Heart right ventricle (tissue), 16 donors: Measurements from ENCODE around the gene PRPS2. TPM values are rescaled to one million over a fixed set of nuclear protein-coding genes. Genes with fewer than 3 reads are reported as not detected.

Source experiments
- ATAC-seq, 8 donors: fragments of 200-7000 bp; cut with Tn5 transposase; one replicate each; pipeline ENCODE4 v1.9.1; 2020; ENCODE audit warnings: mild to moderate bottlenecking in 8 of 8, moderate library complexity in 8 of 8, moderate number of reproducible peaks in 1 of 8
- DNase-seq, 2 donors: peaks; one replicate each; pipeline ENCODE4 v3.0.0-alpha.2; 2020
- H3K27ac ChIP-seq, 10 donors: fragments of 200-600 bp; sonication (generic) in 2 of 10; one replicate each; pipeline versions ENCODE4 v1.5.0 to v1.8.0; 2020 to 2022; ENCODE audit warnings: mild to moderate bottlenecking in 3 of 10
- H3K27me3 ChIP-seq, 7 donors: fragments of 200-600 bp; one replicate each; pipeline ENCODE4 v1.8.0; 2021 to 2022; ENCODE audit warnings: mild to moderate bottlenecking in 2 of 7
- H3K36me3 ChIP-seq, 9 donors: fragments of 200-600 bp; sonication (generic) in 1 of 9; one replicate each; pipeline versions ENCODE4 v1.5.0 to v1.8.0; 2020 to 2022; ENCODE audit warnings: mild to moderate bottlenecking in 2 of 9
- H3K4me1 ChIP-seq, 9 donors: fragments of 200-600 bp; sonication (generic) in 1 of 9; one replicate each; pipeline versions ENCODE4 v1.5.0 to v1.8.0; 2020 to 2022; ENCODE audit warnings: mild to moderate bottlenecking in 4 of 9
- H3K4me3 ChIP-seq, 10 donors: fragments of 200-600 bp; sonication (generic) in 2 of 10; one replicate each; pipeline versions ENCODE4 v1.5.0 to v1.8.0; 2020 to 2022; ENCODE audit warnings: mild to moderate bottlenecking in 7 of 10, moderate library complexity in 2 of 10
- H3K9me3 ChIP-seq, 11 donors: fragments of 200-600 bp in 10 of 11; sonication (generic) in 2 of 11; one replicate each; pipeline versions ENCODE4 v1.5.0 to v1.8.0; 2013 to 2022; ENCODE audit warnings: mild to moderate bottlenecking in 2 of 11, control low read depth in 1 of 11, moderate library complexity in 1 of 11
- whole genome bisulfite sequencing, 2 donors: extraction: QIAGEN DNeasy Blood & Tissue Kit; methylation state at CpG; one replicate each; pipeline ENCODE4 v1.1.7; 2013; ENCODE audit warnings: inconsistent platforms in 1 of 2; 5-methylcytosine and 5-hydroxymethylcytosine counted together
- intact Hi-C, 10 donors: fragments of 100-400 bp; cut with DNase I; formaldehyde crosslinking; loops; one replicate each; pipeline versions ENCODE4 v1.11.1 to v1.14.2; 2022
- polyA plus RNA-seq, 2 donors: library from polyadenylated mRNA; stranded (reverse); fragments of 200-250 nt; gene quantifications; one replicate each; pipeline ENCODE4 v1.2.3, GENCODE V29; 2013
- total RNA-seq, 10 donors: library from RNA; stranded (reverse); fragmentation: NEBNext Ultra II Directional in 3 of 10; extraction: Animal tissue kit (Norgen Biotek cat#: 25700) in 3 of 10; gene quantifications; one replicate each; pipeline versions ENCODE4 v1.2.1 to v1.2.4, GENCODE V29; 2021 to 2023
- TF ChIP-seq, protein P1 (sequence below), 9 donors: fragments of 200-600 bp; sonication (generic) in 2 of 9; IDR thresholded peaks; one replicate each; pipeline versions ENCODE4 v1.5.0 to v1.8.0; 2021 to 2022; ENCODE audit warnings: antibody characterized with exemption in 9 of 9, mild to moderate bottlenecking in 5 of 9, moderate library complexity in 1 of 9
- donor health status: Arrhythmogenic right ventricular cardiomyopathy.
- donor health status: ischemic (EF 13 %, LVEDD 7.1; RV severe dilation, severe dysfunction).
- donor health status: healthy with polysubstance abuse.
- donor health status: DM: no; HTN: yes; CAD: no.
- donor health status: DM: no; HTN: no; CAD: no.
- donor health status: ischemic (EF 25% LVEDD 6.9; RV normal size, moderate dysfunction).
- donor health status: ischemic (EF 25% LVEDD 5.7; RV mildly dilated, moderate dysfunction).
- donor health status: healthy.
- donor health status: DM: yes; HTN: yes; CAD: no.
- donor health status: Ischemic cardiomyopathy.
- donor health status: ischemic (EF 35%, LVEDD 5.7; RV mildly dilated, moderate dysfunction).
- donor health status: nonischemic (EF 11% LVEDD 7.7; RV severe dilation, severe dysfunction).
- donor health status: DM: yes; HTN: yes; CAD: no.
- donor health status: PGD.
- donor health status: ischemic (EF 29% LVEDD 5.4; RV normal size, mild dysfunction).
- donor health status: nonischemic (EF 23%, LVEDD 6.1; RV moderate dilation, normal function).

The PRPS2 gene
- total and polyA plus RNA-seq, 12 donors: 2.1 to 9.7 (median 3.6) TPM

- peaks cover 0 to 6% (median 0%) of the 10 kb centered on the region in 11 donors for H3K9me3 ChIP-seq
- H3K4me1 ChIP-seq: no peaks in the 10 kb centered on the region
- H3K27ac ChIP-seq: no peak overlapping the region
- peaks cover 0 to 7% (median 0%) of the 10 kb centered on the region in 9 donors for H3K36me3 ChIP-seq
- 95 to 97% methylated on average over 6 of the region's 6 CpGs for WGBS, 2 donors
- TF ChIP-seq, protein P1, sequence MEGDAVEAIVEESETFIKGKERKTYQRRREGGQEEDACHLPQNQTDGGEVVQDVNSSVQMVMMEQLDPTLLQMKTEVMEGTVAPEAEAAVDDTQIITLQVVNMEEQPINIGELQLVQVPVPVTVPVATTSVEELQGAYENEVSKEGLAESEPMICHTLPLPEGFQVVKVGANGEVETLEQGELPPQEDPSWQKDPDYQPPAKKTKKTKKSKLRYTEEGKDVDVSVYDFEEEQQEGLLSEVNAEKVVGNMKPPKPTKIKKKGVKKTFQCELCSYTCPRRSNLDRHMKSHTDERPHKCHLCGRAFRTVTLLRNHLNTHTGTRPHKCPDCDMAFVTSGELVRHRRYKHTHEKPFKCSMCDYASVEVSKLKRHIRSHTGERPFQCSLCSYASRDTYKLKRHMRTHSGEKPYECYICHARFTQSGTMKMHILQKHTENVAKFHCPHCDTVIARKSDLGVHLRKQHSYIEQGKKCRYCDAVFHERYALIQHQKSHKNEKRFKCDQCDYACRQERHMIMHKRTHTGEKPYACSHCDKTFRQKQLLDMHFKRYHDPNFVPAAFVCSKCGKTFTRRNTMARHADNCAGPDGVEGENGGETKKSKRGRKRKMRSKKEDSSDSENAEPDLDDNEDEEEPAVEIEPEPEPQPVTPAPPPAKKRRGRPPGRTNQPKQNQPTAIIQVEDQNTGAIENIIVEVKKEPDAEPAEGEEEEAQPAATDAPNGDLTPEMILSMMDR (IDR thresholded peaks at IDR 0.05): no peak
- intact Hi-C loops: no loop called here
- H3K4me3 ChIP-seq: no peak overlapping the region
- H3K27me3 ChIP-seq: peaks cover 0 to 32% (median 0%) of the 10 kb centered on the region in 7 donors
- DNase-seq (no peak), ATAC-seq (no peak)
These were observed 3.4 kb downstream of the PRPS2 start for GRCh38 chrX:12794654-12795053.

DNA sequence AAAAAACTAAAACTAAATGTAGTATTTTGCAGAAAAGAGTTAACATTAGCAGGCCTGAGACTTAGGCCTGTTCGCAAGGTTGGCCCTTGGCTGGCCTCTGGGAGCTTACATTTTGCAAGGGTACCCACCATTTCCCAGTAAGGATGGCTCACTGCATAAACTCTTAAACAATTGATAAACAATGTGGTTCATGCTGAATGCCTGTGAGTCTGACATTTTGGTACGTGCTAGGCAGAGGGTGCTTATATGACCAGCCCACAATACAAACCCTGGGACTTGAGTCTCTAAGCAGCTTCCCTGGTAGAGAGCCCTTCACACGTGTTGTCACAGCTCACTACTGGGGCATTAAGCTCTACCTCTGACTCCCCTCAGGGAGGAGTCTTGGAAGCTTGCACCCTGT lies 7.4 kb downstream of the PRPS2 start:
- H3K4me3 ChIP-seq: no peak overlapping the region
- no peak overlapping the region for H3K27ac ChIP-seq
- H3K9me3 ChIP-seq: peaks cover 0 to 6% (median 0%) of the 10 kb centered on the region in 11 donors
- DNase-seq (no peak), ATAC-seq (no peak)
- TF ChIP-seq, protein P1 (IDR thresholded peaks at IDR 0.05): no peak
- intact Hi-C loops: no loop called here
- H3K4me1 ChIP-seq: no peaks in the 10 kb centered on the region
- WGBS, 2 donors: 91 to 96% methylated on average over 3 of the region's 3 CpGs
- peaks cover 0 to 28% (median 0%) of the 10 kb centered on the region in 9 donors for H3K36me3 ChIP-seq
- H3K27me3 ChIP-seq: peaks cover 0 to 7% (median 0%) of the 10 kb centered on the region in 7 donors

DNA sequence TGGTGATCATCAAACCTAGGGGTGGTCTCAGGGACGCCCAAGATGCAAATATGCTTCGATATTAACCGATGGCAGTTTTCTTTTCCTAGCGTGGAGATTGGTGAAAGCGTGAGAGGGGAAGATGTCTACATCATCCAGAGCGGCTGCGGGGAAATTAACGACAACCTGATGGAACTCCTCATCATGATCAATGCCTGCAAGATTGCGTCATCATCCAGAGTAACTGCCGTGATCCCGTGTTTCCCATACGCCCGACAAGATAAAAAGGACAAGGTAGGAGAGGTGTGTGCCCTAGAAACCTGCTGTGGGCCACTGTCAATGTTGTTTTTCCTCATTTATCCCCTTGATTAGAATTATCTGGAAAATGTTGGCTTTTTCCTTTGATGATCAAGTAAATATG lies 7.9 kb downstream of the PRPS2 start:
- H3K4me3 ChIP-seq: no peak overlapping the region
- no peak overlapping the region for H3K27ac ChIP-seq

GRCh38 chrX:12802741-12803140 lies 11.5 kb downstream of the PRPS2 start:
- intact Hi-C loops: no loop called here
- H3K27ac ChIP-seq: no peak overlapping the region
- H3K4me3 ChIP-seq: no peak overlapping the region
- no peaks in the 10 kb centered on the region for H3K4me1 ChIP-seq
- no peak for DNase-seq
- H3K36me3 ChIP-seq: peaks cover 0 to 32% (median 0%) of the 10 kb centered on the region in 9 donors
- WGBS, 2 donors: 74% methylated on average over 5 of the region's 5 CpGs
- TF ChIP-seq, protein P1 (IDR thresholded peaks at IDR 0.05): no peak
- H3K27me3 ChIP-seq: peaks cover 0 to under 1% (median 0%) of the 10 kb centered on the region in 7 donors
- H3K9me3 ChIP-seq: no peaks in the 10 kb centered on the region
- ATAC-seq: no peak

More for the DNA sequence above, 7.9 kb downstream of the PRPS2 start:
- Histone ChIP-seq H3K36me3 (peaks cover 0 to 32% (median 0%) of the 10 kb centered on the region in 9 donors), H3K9me3 (peaks cover 0 to 3% (median 0%) of the 10 kb centered on the region in 11 donors), H3K4me1 (no peaks in the 10 kb centered on the region), H3K27me3 (peaks cover 0 to 2% (median 0%) of the 10 kb centered on the region in 7 donors)
- ATAC-seq (no peak), DNase-seq (no peak)
- intact Hi-C loops: no loop called here
- WGBS, 2 donors: 93 to 94% methylated on average over 13 of the region's 13 CpGs
- TF ChIP-seq, protein P1 (IDR thresholded peaks at IDR 0.05): no peak
